AG04449 (cell line): ENCODE measurements around the gene EPB41.
"Not testable (repeated sequence)": the region's sequence is repeated elsewhere in the genome, so short reads cannot be mapped to it uniquely, and the experiment has no call there.

Experiments used
- CTCF ChIA-PET: fragments of 350-600 bp; formaldehyde crosslinking; extraction: SDS; loops from one replicate; lab custom pipeline; 2021; ENCODE audit warnings: antibody characterized with exemption; lab: Yijun Ruan, JAX
- POLR2A ChIA-PET: fragments of 400-600, 350-600 bp; formaldehyde crosslinking; extraction: SDS; loops from one replicate; lab custom pipeline; 2020; ENCODE audit warnings: antibody characterized with exemption, inconsistent platforms; lab: Yijun Ruan, JAX
- DNase-seq: peaks from one replicate; pipeline ENCODE4 v3.0.0-alpha.2; 2010; ENCODE audit warnings: low read depth, low spot score
- H3K4me3 ChIP-seq: 2 replicates; pipeline ENCODE4 v1.5.1; 2011; ENCODE audit warnings: low read depth, mild to moderate bottlenecking, control low read depth, low read length
- CTCF ChIP-seq: IDR thresholded peaks from one replicate; pipeline ENCODE4 v1.5.1; 2011; ENCODE audit warnings: mild to moderate bottlenecking, moderate library complexity, low read length, control low read depth, inconsistent platforms; ENCODE audit not compliant: insufficient read depth; ENCODE audit errors: missing control alignments

Gene EPB41

DNA sequence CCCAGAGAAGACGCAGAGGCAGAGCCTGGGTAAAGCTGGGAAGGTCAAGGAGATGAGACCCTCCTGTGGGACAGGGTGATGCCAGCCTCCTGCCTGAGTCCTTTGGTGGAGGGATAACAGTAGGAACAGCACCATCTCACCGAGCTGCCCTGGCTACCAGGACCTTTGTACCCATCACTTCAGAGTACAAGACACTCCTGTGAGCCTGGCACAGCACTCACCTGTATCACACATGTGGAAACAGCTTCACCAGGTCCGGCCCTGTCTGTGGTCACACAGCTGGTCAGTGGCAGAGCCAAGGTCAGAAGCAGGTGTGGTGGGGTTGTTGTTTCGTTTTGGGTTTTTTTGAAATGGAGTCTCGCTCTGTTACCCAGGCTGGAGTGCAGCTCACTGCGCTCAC, 214.4 kb downstream of the EPB41 start:
- no peak overlapping the region for H3K4me3 ChIP-seq
- ChIA-PET CTCF (interaction anchor here (1.4 kb wide), 1 partner anchor 53 kb away, joined by 4 read pairs; the partner anchor contains the start of gene SRSF4), POLR2A (interaction anchor here (1.3 to 1.5 kb wide), 2 partner anchors 10 to 15 kb away, joined by 3 to 4 read pairs; no protein-coding TSS in a partner anchor)
- no peak for TF ChIP-seq CTCF
- DNase-seq = no peak

GRCh38 chr1:29129916-29130315, 215.5 kb downstream of the EPB41 start:
- ChIA-PET CTCF (interaction anchor here (1.4 to 1.9 kb wide), 3 partner anchors 10 to 73 kb away, joined by 3 to 9 read pairs (median 4); no protein-coding TSS in a partner anchor), POLR2A (no interaction called here)
- DNase-seq = no peak

DNA sequence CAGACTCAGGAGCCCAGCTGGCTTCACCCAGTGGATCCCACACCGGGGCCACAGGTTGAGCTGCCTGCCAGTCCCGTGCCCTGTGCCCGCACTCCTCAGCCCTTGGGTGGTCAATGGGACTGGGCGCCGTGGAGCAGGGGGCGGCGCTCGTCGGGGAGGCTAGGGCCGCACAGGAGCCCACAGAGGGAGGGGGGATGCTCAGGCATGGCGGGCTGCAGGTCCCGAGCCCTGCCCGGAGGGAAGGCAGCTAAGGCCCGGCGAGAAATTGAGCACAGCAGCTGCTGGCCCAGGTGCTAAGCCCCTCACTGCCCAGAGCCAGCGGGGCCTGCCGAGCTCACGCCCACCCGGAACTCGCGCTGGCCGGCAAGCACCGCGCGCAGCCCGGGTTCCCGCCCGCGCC, 216.7 kb downstream of the EPB41 start:
- ChIA-PET CTCF (interaction anchor here (0.8 to 1.9 kb wide), 5 partner anchors 8 to 249 kb away, joined by 3 to 9 read pairs (median 3); no protein-coding TSS in a partner anchor), POLR2A (interaction anchor here (0.6 kb wide), 1 partner anchor 14 kb away, joined by 3 read pairs; no protein-coding TSS in a partner anchor)
- not testable (repeated sequence) for DNase-seq, H3K4me3 ChIP-seq

More at GRCh38 chr1:29129916-29130315, 215.5 kb downstream of the EPB41 start:
- no peak for TF ChIP-seq CTCF
- H3K4me3 ChIP-seq = no peak overlapping the region

DNA sequence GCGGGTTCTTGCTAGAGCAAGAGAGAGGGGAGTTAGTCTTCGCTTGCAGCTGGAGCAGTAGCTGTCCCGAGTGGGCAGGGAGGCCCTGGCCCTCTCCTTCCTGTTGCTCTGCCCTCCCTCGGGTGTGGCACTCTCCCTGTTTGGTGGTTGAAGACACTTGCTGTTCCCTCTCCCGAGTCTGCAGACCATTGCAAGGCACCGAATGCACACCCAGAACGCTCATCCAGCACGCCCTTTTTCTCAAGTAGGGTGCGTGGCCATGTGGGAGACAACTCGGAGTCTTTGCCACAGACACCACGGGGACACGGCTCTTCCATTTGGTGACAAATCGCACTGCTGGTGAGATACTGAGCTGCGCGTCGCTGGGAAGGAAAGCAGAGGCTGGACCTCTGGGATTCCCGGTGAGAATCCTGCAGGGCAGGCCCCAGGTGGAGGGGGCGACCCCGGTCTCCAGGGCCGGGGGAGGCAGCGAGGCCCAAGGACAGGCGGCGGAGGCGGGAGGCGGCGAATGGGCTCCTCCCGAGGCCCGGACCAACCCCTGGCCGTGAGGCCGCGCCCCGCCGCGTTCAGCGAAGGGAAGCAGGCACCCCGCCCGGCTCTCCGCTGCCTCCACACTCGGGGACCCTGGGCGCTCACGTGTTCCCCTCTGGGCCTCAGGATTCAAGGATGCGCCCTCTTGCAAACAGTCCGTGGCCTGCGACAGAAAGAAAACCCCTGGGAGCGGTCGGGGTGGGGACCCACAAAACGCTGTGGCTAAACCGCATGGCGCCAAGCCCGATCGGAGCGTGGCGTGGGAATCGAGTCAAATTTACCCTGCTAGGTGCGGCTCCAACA, 219.7 kb downstream of the EPB41 start:
- no peak for TF ChIP-seq CTCF
- no peak overlapping the region for H3K4me3 ChIP-seq
- ChIA-PET CTCF (no interaction called here), POLR2A (no interaction called here)
- no peak for DNase-seq

DNA sequence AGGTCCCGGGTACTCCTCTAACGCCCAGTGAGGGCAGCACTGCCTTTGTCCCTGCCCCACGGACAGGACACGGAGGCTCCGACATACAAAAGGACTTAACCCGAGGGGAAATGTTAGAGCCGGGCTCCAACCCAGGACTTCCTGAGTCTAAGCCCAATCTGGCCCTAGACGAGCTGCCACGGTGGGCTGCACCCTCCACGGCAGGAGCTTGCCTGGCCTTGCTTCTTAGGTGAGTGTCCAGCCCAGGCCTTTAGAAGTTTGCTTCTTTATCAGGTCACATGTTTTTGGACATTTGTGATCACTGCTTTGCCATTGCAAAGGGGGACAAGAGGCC, 220.3 kb downstream of the EPB41 start:
- CTCF ChIA-PET = interaction anchor here (1.1 kb wide), 1 partner anchor 10 kb away, joined by 7 read pairs; no protein-coding TSS in a partner anchor
- H3K4me3 ChIP-seq = no peak overlapping the region
- POLR2A ChIA-PET = interaction anchor here (0.5 kb wide), 1 partner anchor 193 kb away, joined by 3 read pairs; no protein-coding TSS in a partner anchor
- no peak for TF ChIP-seq CTCF
- DNase-seq = no peak

DNA sequence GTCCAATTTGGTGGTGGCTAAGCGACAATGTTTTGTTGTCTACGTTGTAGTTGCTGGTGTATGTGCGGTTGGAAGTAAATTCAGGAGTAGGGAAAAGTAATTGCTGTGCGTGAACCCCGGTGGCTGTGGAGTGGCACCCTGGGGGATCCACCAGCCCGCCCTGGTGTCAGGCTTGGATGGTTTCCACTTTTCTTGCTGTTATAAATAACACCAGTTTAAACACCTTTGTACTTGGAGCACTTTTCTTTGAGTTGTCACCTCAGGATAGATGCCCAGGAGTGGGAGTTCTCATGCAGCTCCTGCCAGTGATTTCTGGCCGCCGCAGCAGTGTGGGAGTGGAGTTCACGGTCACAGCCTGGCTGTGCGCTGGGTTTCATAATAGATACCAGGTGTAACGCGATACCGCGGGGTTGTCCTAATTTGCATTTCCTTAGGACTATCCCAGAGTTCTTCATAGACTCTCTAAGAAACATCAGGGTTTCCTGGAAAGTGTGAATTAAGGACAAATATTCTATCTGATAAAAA, 222.1 kb downstream of the EPB41 start:
- no peak for DNase-seq
- no peak overlapping the region for H3K4me3 ChIP-seq
- TF ChIP-seq CTCF = no peak
- ChIA-PET CTCF (interaction anchor here (1.0 kb wide), 1 partner anchor 255 kb away, joined by 3 read pairs; no protein-coding TSS in a partner anchor), POLR2A (no interaction called here)
